Prostate gland (tissue), 2 donors: Measurements from ENCODE around the gene ZMYND8.

Source experiments
- POLR2AphosphoS5 ChIP-seq: sonication (generic); formaldehyde crosslinking; IDR thresholded peaks from one replicate; pipeline ENCODE4 v1.6.1; 2017; ENCODE audit warnings: antibody characterized with exemption
- TF ChIP-seq, protein P1 (sequence below), 4 experiments: fragments of 200-600 bp in 2 of 4; fragments of 450-650 bp in 2 of 4; sonication (generic) in 2 of 4; IDR thresholded peaks; 1 replicate in 3 of 4; 2 replicates in 1 of 4; pipeline ENCODE4 v1.5.1; 2016 to 2019; ENCODE audit warnings: antibody characterized with exemption in 4 of 4, mild to moderate bottlenecking in 2 of 4, moderate library complexity in 2 of 4

DNA sequence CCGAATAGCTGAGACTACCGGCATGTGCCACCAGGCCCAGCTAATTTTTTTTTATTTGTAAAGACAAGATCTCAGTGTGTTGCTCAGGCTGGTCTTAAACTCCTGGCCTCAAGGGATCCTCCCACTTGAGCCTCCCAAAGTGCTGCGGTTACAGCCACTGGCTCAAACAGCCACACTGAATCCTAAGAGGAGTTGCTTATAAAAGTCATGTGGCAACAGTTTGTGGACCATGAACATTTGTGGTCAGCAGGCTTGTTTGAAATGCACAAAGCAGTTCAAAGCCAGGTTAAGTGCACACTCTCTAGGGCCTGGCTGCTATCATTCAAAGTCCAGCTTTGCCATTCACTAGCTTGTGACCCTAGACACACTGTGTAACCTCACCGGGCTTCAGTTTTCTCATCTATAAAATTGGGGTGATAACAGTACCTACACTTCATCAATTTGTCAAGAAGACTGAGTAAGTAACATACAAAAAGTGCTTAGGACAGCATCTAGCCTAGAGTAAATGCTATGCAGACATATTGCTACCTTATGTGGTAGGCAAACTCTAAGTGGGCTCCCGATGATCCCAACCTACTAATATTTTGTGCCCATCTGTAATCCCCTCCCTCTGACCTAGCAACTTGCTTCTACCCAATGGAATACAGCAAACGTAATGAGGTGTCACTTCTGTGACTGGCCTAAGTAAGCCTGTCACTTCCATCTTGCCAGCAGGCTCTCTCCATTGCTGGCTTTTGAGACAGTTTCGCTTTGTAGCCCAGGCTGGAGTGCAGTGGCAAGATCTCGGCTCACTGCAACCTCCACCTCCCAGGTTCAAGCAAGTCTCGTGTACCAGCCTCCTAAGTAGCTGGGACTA lies 122.9 kb downstream of the ZMYND8 start:
- TF ChIP-seq POLR2AphosphoS5: no peak
- TF ChIP-seq, protein P1, sequence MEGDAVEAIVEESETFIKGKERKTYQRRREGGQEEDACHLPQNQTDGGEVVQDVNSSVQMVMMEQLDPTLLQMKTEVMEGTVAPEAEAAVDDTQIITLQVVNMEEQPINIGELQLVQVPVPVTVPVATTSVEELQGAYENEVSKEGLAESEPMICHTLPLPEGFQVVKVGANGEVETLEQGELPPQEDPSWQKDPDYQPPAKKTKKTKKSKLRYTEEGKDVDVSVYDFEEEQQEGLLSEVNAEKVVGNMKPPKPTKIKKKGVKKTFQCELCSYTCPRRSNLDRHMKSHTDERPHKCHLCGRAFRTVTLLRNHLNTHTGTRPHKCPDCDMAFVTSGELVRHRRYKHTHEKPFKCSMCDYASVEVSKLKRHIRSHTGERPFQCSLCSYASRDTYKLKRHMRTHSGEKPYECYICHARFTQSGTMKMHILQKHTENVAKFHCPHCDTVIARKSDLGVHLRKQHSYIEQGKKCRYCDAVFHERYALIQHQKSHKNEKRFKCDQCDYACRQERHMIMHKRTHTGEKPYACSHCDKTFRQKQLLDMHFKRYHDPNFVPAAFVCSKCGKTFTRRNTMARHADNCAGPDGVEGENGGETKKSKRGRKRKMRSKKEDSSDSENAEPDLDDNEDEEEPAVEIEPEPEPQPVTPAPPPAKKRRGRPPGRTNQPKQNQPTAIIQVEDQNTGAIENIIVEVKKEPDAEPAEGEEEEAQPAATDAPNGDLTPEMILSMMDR (IDR thresholded peaks at IDR 0.05): no peak
